HG02885 (cell line): ENCODE measurements around the gene CCDC192.

Source experiments
- ATAC-seq: cut with Tn5 transposase; IDR thresholded peaks from one replicate; pipeline ENCODE4 v1.9.1; 2021; ENCODE audit warnings: mild to moderate bottlenecking; ENCODE audit not compliant: unreplicated experiment, poor library complexity

Gene CCDC192

GRCh38 chr5:127911619-127912018 lies 208.4 kb downstream of the CCDC192 start:
- ATAC-seq, result no peak

GRCh38 chr5:127912411-127912810 lies 209.2 kb downstream of the CCDC192 start:
- no peak for ATAC-seq

DNA sequence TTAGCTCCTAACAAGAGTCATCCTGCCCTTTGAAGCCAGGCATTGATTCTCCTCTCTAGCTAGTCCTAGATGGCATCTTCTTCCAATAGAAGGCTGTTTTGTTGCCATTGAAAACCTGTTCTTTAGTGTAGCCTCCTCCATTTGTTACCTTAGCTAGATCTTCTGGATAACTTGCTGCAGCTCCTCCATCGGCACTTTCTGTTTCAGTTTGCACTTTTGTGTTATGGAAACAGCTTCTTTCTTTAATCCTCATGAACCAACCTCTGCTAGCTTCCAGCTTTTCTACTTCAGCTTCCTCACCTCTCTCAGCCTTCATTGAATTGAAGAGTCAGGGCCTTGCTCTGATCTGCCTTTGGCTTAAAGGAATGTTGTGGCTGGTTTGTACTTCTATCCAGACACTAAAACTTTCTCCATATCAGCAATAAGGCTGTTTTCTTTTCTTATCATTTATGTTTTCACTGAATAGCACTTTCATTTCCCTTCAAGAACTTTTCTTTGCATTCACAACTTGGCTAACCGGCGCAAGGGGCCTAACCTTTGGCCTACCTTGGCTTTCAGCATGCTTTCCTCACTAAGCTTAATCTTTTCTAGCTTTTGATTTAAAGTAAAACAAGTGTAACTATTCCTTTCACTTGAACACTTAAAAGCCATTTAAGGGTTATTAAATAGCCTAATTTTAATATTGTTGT lies 213.8 kb downstream of the CCDC192 start:
- no peak for ATAC-seq

GRCh38 chr5:127919006-127919796 lies 216.0 kb downstream of the CCDC192 start:
- ATAC-seq, result no peak

DNA sequence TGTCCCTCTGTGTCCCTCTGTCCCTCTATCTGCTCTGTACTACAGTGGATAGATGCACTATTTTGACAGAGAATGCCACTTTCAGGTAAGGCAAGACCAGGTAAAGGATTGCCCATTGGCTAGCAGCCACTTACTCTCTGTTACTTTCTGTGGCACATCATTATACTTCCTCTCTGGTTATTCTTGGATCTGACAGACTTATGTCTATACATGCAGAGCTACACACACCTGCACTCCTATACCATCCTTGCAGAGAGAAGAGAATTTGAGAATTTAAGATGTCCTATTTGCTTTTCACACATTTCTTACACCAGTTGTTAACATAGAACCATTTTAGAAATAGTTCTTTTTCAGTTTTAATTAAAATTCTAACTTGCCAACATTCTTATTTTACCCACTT lies 216.6 kb downstream of the CCDC192 start:
- ATAC-seq, result no peak

- ATAC-seq, result no peak
These were observed 217.7 kb downstream of the CCDC192 start for GRCh38 chr5:127920936-127921335.

DNA sequence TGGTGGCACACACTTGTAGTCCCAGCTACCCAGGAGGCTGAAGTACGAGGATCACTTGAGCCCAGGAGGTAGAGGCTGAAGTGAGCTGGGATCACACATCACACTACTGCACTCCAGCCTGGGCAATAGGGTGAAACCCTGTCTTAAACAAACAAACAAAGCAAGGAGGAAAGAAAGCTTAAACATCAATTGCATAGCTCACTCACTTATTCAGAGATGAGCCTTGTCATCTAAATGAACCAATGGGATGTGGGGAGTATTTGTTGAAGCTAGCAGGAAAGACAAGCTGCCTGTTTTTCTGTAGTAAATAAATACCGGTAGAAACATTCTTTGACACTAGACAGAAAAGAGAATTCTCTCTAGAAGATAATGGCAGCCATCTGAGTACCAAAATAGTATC lies 219.4 kb downstream of the CCDC192 start:
- no peak for ATAC-seq

GRCh38 chr5:127923804-127924570 lies 220.8 kb downstream of the CCDC192 start:
- peak; percentile 52 for ATAC-seq

DNA sequence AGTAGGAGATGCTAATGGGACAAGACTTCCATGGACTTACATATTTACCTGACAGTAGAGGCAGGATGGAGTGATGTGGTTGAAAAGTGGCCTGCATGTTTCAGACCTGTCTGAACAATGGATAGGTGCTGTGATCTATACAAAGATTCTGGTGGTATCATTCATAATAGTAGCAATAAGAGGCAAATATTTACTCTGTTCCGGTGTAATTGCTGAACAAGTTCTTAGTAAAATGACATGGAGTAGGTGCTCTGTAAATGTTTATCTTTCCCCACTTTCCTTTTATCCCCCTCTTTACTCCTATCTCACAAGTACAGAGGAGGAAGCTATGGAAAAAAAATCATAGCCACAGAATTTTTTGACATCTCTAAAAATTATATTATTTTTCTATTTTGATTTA lies 221.4 kb downstream of the CCDC192 start:
- no peak for ATAC-seq

DNA sequence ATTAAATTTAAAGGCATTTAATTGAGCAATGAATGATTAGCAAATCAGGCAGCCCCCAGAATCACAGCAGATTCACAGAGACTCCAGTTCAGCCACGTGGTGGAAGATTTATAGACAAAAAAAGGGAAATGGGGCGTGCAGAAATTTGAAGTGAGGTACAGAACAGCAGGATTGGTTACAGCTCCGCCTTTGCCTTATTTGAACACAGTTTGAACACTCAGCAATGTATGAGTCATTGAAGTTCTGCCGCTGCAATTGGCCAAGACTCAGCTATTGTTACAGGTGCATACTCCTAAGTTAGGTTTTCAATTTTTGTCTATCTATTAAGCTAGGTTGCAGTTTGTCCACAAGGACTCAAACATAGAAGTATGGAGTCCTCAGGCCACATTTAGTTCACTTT lies 222.7 kb downstream of the CCDC192 start:
- ATAC-seq, result no peak

- ATAC-seq, result no peak
These were observed 223.8 kb downstream of the CCDC192 start for GRCh38 chr5:127926974-127927373.

DNA sequence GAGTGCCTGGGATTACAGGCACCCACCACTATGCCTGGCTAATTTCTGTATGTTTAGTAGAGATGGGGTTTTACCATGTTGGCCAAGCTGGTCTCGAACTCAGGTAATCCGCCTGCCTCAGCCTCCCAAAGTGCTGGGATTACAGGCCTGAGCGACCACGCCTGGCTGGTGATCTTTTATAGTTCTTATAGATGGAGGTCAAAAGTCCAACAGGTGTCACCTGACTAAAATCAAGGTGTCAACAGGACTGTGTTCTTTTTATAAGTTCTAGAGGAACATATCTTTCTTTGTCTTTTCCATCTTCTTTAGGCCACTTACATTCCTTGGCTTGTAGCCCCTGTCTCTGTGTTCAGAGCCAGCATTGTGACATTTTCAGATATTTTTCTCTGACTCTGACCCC lies 224.9 kb downstream of the CCDC192 start:
- ATAC-seq, result no peak

- ATAC-seq, result no peak
These were observed 227.1 kb downstream of the CCDC192 start for GRCh38 chr5:127930311-127930710.

DNA sequence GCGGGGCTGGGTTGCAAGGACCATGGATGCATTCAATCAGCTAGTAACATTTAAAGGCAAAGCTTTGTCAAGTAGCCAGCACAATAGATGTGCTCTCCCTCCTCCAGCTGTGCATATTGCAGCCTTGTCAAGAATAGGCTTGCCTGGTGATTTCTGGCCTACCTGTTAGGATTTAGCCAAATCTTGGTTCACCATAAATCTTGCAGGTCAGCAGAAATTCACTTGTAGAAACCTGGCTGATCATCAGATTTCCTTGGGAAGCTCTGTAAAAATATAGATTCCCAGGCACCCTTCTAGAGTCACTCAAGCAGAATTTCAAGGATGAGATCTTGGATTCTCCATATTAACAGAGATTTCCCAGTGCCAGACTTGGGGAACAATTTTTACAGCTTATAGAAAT lies 228.2 kb downstream of the CCDC192 start:
- no peak for ATAC-seq

DNA sequence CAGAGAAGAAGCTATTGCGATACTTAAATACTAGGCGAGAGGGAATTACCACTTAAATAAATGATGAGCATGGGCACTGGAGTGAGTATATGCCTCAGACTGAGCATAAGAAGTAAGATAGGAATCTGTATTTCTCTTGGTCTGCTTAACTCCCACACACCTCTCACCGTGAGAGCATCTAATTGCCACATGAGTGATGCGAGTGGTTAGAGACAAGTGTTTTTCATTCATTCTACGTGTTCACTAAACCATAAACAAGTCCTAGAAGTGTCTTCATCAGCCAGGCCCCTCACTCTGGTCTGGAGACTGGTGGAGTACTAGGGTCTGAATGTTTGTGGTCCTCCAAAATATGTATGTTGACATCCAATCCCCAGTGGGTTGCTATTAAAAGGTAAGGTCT lies 230.2 kb downstream of the CCDC192 start:
- ATAC-seq, result no peak

DNA sequence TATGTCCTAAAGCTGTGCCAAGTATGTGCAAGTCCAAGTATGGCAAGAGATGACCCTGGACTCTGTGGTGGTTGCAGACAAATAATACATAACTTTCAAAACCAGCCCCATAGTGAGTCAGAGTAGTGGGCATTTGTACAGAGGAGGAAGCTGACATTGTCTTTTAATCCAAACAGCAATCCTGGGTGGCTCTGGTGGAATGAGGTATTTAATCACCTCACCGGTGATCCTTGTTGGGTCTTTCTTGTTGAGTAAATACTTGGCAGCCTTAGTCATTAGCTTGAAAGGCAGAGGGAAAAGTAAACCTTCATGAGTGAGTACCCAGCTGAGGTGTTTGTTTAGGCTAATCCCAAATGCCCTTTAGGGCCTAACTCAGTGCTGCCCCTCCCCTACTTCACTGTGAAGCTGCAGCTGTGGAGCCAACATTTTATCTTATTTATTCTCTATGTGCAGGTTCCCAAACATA lies 231.6 kb downstream of the CCDC192 start:
- ATAC-seq, result no peak

GRCh38 chr5:127935398-127935797 lies 232.2 kb downstream of the CCDC192 start:
- ATAC-seq, result no peak

DNA sequence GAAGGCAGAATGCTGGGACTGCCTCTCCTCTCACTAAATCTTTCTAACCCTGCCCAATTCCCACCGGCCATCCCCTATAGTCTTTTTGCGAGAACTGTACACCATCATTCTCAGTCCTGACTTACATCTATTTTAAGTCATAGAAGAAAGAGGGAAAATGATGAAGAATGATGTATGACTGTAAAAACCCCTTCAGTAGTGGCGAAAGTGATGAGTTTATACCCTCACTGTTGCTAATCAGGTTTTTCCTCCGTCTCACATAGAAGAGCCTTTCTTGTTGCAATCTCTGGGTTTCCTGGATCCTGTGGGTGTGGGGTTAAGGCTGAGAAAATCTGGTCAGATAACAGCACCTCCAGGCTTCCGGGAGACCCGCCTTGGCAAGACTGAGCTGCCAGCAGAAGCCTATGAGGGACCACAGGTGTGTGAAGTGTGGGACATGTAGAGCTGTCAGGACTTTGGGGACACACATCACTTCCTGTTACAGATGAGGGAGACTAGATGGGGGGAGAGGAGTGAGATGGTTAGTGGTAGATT lies 233.3 kb downstream of the CCDC192 start:
- ATAC-seq, result peak; percentile 55

DNA sequence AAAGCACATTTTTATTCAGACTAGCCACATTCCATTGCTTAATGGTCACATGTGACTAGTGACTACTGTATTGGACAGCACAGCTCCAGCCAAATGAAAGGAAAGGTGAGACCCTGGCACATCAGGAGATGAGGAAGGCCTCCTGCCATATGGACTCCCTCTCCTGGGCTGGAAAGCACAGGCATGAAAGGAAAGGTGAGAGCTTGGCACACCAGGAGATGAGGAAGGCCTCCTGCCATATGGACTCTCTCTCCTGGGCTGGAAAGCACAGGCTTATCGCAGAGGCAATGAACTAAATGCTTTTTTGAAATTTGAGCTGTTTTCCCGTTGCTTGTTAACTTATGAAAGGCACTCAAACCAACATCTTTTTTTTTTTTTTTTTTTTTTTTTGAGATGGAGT lies 235.6 kb downstream of the CCDC192 start:
- no peak for ATAC-seq

DNA sequence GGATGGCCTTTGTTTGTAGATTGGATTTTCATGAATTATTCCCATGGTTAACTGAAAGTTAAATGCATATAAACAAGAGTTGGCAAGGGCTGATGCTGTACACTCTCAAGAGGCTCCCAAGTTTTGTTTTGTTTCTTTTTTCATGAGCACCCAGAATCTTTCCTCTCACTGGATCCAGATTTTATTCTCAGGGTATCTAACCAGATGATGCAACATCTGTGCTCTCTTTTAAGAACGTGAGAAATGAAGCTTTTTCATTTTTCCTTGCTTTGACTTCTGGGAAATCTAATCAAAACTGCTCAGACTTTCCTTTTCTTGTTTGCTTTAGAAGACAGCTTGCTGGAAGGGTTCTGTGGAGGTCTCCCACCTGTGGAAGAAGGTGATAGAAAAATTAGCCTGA lies 237.7 kb downstream of the CCDC192 start:
- no peak for ATAC-seq

DNA sequence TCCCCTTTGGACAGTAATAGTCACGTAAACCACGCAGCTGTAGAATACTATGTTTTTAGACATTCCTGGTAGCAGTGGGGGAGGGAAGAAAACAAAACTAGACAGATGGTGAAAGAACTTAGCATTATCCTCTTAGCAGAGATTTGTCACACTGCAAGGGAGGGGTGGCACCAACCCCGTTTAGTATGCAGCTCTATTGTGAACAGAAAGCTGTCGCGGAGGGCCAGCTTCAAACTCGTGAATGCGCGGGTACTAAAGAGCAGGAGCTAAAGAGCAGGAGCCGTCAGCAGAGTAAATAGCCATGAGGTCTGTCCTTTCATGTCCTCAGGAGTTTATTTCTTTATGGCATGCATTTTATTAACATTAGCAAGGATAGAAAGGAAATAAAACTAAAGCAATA lies 238.5 kb downstream of the CCDC192 start:
- ATAC-seq, result no peak
